SK-N-MC (cell line): Measurements from ENCODE around the gene TMEM184B.

ENCODE experiments used
- EZH2 ChIP-seq: fragments of 200-600 bp; sonication (generic); IDR thresholded peaks from one replicate; pipeline ENCODE4 v1.6.1; 2017; ENCODE audit warnings: antibody characterized with exemption
- FOXP2 ChIP-seq: optimal IDR thresholded peaks from 2 replicates; pipeline ENCODE3; 2011; ENCODE audit warnings: mild to moderate bottlenecking, moderate library complexity; ENCODE audit not compliant: insufficient read depth; ENCODE audit errors: extremely low read length, control extremely low read depth
- POLR2AphosphoS5 ChIP-seq: IDR thresholded peaks from 2 replicates; pipeline ENCODE4 v1.6.1; 2012; ENCODE audit warnings: mild to moderate bottlenecking, low read depth, low read length, borderline replicate concordance

DNA sequence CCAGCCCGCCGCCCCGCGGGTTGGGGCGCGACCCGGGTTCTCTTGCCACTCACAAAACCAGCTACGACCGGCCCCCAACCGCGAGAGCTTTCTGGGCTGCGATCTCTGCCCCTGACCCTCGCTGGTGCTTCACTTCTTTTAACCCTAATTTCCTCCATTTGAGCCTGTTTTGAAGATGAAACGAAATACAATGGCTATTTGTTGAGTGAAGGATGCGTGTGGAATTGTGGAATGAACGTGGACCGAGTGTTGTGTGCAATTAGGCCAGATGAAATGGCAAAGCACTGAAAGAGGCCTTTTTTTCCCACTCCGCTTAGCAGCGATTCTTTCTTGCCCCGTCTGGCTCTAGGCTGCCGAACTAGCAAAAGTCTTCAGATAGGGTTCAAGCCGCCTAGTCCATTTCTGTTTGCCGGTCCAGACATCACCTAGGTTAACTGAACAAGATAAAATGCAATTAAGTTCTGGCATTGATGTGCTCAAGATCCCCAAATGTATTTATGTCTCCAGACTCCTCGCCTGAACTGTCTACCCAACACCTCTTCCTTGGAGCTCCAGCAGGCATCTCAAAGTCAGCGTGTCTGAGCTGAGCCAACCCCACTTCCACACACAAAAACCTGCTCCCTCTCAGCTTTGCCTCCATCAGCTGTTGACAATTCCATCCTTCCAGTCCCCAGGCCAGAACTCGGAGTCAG, 471 bp upstream of the TMEM184B start:
- no peak for TF ChIP-seq POLR2AphosphoS5
- no peak for TF ChIP-seq EZH2
- TF ChIP-seq FOXP2: no peak
